ENCODE results near the gene ZCCHC9.
A peak's percentile ranks its signal among the peaks of the same experiment; 100 is the strongest.
"Not testable (repeated sequence)": the region's sequence is repeated elsewhere in the genome, so short reads cannot be mapped to it uniquely, and the experiment has no call there.

The ZCCHC9 gene, protein sequence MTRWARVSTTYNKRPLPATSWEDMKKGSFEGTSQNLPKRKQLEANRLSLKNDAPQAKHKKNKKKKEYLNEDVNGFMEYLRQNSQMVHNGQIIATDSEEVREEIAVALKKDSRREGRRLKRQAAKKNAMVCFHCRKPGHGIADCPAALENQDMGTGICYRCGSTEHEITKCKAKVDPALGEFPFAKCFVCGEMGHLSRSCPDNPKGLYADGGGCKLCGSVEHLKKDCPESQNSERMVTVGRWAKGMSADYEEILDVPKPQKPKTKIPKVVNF

DNA sequence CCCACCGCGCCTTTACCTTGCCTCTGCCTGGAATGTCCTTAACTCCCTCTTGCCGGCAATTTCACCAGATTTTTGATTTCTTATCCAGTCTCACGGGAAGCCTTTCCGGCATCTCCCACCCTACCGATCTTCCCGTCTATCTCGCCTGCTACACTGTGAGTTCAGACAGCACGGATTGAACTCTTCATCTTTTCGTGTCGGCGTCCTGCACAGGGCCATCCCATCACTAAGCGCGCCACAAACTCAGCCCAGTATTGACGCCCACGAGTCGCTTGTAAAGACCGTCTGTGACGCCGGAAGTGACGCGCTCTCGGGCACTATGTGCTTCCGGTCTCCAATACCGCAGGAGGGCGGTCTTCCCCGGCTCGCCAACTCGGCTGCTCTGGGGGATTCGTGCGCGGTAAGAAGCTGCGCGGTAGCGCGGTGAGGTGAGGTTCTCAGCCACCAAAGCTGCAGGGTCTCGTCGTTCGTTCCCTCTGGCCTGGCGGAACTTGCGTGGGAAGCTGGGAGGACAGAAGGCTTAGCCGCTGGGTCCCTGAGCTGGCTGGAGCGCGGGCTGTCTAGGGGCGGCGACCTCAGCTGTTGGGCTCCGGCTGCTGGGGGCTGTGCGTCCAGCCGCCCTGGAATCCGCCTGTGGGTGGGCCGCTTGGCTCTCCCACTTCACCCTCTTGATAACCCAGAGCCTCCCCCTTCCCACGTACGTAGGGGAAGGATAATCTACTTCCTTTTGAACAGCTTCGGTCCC is at the start of gene ZCCHC9:
Gene ZCCHC9, plus strand, starts transcription at position 317 of the 745 bp plus-strand sequence. CDS start 3,171 bp downstream, outside the sequence.
- peak; percentile 90 for DNase-seq

DNA sequence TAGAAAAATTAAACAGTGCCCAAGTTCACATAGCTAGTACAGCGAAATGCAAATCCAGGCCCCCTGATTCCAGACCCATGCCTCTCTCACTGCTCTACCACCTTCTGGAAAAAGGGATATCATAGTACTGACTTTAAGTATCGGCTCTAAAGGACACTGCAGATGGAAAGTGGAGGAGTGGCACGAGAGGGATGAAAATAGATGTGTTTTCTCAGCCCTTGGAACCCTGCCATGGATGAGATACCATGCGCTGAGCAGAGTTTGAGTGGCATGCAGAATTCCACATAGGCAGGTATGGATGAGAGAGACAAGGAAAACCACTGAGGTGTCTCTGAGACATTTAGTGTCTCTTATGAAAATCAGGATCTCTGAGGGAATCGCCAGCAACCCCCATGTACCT is 49.5 kb upstream of the ZCCHC9 start:
- no peak for DNase-seq

DNA sequence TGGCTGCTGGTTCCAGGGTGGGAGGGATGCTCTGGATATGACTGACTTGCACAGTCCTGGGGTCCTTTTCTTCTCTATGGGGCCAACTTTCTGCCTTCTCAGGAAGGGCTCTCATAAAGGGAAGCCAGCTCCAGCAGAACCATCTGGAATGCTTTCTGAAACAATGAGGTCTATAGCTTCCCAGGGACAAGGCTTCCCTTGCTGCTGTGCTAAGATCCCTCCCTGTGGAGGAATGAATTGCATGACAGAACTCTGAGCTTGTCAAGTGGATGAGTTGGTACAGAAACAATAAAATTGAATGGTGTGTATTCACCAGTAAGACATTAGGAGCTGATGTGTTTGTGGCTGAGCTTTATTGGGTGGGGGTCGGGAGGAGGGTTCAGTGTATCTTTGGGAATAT is 48.5 kb upstream of the ZCCHC9 start:
- no peak for DNase-seq

DNA sequence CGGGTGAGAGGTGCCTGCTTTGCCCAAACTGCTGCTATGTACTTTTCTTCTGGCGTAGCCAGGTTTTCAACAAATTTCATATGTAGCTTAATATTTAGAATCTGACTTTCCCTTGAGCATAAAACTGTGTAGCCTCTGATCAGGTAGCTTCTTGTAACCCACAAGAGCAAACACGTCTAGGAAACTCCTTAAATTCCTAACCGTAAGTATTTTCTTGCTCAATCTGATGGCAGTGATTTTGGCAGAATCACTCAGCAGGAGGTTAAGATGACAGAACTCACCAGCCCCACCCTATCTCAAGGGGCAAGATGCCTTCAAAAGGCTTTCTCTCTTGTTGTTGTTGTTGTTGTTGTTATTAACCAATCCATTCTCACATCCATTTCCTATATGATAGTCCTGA is 47.5 kb upstream of the ZCCHC9 start:
- no peak for DNase-seq

DNA sequence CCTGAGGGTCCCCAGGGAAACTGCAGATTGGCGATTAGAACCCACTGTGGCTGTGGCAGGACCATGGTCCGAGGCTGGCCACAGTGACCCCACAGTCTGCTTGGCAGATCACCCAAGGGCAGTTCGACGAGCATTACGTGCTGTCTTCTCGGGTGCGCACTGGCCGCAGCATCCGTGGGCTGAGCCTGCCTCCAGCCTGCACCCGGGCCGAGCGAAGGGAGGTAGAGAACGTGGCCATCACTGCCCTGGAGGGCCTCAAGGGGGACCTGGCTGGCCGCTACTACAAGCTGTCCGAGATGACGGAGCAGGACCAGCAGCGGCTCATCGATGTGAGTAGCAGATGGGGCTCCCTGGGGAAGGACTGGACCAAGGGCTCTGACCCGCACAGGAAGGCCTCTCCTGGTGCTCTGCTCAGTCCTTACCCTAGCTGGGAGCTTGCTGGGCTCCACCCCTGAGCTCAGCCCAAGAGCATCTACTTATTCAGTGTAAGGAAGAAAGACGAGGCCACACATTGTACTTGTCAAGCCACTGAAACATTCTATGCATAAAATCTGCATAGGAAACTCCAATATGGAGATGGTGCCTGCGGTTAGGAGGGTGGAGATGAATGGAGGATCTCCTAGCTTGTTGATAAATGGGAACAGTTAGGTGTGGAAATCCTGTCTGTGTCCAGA is 46.4 kb upstream of the ZCCHC9 start:
- DNase-seq: no peak

DNA sequence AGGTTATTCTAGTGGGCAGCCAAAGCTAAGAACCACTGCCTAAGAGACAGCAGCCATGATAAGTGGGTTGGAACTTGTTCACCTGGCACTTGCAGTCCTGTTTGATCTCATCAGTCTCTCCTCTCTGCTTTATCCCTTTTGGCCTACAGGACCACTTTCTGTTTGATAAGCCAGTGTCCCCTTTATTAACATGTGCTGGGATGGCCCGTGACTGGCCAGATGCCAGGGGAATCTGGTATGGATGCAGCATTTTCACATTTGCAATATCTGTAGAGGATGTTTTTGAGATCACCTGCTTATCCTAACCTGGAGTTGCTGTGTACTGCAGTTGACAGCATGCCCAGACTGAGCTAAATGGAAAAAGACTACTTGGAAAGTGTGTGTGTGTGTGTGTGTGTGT is 44.6 kb upstream of the ZCCHC9 start:
- no peak for DNase-seq

DNA sequence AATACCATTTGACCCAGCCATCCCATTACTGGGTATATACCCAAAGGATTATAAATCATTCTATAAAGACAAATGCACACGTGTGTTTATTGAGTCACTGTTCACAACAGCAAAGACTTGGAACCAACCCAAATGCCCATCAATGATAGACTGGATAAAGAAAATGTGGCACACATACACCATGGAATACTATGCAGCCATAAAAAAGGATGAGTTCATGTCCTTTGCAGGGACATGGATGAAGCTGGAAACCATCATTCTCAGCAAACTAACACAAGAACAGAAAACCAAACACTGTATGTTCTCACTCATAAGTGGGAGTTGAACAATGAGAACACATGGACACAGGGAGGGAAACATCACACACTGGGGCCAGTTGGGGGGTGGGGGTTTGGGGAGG is 38.6 kb upstream of the ZCCHC9 start:
- DNase-seq: not testable (repeated sequence)

DNA sequence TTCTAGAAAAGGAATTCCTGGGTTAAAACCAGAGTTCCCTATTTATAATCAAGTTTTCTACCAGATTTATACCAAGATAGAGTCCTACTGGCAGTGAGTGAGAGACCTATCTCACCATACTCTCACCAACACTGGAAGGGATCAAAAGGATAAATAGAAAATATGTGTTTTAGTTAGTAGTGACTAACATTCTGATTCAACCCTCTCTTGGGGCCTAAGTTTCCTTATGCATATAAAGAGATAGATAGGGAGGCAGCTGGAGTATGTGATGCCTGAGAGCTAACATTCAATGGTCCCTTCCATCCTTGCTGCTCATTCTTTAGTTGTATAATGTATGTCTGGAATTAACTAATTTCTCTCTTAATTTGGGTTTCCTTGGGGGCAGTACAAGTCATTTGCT is 36.3 kb upstream of the ZCCHC9 start:
- no peak for DNase-seq

DNA sequence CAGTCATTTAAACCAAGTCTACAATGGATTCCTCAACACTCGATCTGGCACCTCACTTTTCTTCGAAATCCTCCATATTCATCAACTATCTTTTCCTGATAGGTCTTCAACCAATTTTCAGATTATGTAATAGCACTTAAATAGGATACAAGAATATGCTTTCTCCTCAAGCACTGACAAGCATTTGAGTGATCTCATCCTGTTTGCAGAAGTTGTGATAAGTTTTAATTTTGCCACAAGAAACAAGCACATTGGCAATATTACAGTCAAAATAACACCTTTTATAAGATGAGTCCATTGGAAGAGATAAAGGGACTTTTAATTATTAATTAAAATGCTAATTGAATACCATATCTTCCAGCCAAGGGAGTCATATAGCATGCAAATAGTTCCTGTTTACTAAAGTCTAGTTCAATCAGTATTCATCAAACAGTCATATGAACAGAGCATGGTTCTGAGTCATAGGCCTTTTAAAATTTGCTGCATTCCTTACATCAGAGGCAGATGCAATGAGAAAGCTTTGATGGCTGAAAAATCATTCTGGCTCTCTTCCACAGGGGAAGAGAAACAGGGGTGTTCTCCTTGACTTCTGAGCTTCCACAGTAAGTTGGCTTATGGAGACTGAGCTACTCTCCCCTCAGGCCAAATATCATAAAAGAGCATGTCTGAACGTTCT is 32.7 kb upstream of the ZCCHC9 start:
- no peak for DNase-seq

DNA sequence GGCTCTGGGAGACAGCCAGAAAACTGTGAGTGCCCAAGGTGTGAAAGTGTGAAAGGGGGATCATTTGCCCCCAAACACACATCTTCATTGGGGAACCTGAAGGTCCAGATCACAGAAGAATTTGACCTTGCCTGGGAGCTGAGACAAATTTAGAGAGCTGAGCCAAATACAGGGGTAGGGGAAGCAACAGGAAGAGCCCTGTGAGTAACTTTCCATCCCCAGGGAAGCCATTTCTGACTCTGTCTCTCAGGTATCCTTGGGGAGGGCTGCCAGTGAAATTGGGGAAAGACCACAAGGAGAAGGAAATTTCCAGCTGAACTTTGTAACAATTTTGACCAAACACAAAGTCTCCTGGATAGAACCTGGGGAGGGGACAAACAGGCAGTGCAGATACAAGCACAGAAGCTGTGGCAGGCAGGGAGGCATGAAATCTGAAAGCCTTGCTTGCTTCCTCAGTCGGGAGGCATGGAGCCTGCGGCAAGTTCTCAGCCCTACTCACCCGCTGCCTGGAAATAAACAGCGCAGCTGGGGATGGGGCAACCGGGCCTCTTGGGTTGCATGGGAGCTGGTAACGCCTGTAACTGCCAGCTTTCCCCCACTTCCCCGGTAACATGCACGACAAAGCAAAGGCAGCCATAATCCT is 31.5 kb upstream of the ZCCHC9 start:
- no peak for DNase-seq

DNA sequence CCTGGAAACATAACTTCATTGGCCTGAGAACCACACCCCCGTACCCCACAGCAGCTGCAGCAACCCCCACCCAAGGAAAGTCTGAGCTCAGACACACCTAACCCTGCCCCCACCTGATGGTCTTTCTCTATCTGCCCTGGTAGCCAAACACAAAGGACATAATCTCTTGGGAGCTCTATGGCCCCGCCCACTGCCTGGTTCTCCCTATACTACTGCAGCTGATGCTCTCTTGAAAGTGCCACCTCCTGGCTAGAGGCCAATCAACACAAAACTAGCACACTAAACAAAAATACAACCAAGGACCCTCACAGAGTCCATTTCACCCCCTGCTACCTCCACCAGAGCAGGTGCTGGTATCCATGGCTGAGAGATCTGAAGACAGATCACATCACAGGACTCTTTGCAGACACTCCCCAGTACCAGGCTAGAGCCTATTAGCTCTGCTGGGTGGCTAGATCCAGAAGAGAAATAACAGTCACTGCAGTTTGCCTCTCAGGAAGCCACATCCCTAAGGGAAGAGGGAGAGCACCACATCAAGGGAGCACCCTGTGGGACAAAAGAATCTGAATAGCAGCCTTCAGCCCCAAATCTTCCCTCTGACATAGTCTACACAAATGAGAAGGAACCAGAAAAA is 30.9 kb upstream of the ZCCHC9 start:
- DNase-seq: not testable (repeated sequence)

DNA sequence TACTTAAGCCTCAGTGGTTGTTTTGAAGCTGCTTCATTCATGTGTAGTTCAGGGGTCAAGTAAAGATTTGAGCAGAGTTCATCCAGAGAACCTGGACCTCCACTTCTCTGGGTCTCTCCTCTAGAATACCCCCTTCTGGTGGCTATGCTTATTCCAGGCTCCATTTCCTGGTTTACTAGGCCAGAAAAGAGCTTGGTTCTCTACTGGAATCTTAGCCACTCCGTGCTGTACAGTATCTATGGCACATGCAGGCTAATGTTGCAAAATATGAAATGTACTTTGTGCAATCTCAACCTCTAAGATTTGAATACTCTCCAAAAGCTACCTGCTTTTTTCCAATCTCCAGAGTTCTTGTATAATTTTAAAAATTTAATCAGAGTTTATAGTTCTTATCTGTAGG is 17.4 kb upstream of the ZCCHC9 start:
- DNase-seq: no peak

DNA sequence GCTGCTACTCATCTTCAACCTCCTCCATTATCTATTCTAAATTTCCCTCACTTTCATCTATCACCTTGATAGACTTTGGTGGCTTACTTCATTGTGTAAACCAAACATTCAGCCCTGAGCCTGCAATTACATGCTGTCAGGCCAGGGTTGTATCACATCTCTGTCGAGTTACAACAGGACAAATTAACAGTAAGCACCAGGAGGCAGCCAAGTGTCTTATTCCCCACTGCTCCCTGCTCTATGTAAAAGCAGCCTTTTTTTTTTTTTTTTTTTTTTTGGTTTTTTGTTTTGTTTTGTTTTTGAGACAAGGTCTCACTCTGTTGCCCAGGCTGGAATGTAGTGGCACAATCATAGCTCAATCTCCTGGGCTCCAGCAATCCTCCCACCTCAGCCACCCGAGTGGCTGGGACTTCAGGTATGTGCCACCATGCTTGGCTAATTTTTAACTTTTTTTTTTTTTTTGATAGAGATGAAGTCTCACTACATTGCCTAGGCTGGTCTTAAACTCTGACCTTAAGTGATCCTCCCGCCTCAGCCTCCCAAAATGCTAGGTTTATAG is 15.2 kb upstream of the ZCCHC9 start:
- DNase-seq: no peak

DNA sequence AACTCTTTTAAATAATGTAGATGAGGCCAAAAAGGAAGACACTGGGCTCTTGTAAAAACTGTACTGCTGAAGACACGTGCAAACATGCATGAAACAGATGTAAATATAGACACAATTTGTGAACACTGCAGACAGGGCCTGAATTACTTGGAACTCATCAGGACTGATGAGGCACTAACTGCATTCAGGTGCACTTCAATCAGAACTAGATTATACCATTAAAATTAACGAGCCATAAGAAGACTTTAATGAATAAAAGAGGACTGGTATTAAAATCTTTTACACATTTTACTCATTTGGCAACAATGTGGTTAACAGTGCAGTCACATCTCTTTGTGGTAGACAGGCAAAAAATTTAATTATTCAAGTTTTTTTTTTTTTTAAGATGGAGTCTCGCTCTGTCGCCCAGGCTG is 13.4 kb upstream of the ZCCHC9 start:
- no peak for DNase-seq

DNA sequence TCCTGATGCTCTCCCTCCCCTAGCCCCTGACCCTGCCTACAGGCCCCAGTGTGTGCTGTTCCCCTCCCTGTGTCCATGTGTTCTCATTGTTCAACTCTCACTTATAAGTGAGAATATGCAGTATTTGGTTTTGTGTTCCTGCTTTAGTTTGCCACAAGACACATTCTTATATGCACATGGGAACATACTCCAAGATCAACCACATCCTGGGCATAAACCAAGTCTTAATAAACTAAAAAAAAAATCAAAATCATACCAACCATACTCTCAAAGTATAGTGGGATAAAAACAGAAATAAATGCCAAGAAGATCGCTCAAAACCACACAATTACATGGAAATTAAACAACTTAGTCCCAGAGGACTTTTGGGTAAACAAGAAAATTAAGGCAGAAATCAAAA is 11.2 kb upstream of the ZCCHC9 start:
- DNase-seq: no peak

DNA sequence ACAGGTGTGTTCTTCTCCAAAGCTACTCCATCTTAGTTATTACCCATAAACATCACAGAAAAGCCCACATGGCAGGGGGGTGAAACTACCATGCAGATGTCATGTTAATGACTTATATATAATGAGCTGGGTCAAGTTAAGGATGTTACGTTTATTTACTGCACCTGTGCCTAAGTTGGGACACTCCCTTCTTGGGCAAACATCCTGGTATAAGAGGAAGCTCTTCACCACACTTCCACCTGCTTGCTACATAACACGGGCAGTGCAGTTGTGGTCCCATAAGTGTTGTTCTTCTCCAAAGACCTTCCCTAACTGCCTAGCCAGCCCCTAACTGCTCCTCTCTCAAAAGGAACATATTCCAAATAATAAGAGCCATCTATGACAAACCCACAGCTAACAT is 9.3 kb upstream of the ZCCHC9 start:
- DNase-seq: no peak

DNA sequence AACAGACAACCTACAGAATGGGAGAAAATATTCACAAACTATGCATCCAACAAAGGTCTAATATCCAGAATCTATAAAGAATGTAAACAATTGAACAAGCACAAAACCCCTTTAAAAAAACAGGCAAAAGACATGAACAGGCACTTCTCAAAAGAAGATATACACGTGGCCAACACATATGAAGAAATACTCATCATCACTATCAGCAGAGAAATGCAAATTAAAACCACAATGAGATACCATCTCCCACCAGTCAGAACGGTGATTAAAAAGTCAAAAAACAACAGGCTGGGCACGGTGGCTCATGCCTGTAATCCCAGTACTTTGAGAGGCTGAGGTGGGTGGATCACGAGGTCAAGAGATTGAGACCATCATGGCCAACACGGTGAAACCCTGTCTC is 7.4 kb upstream of the ZCCHC9 start:
- not testable (repeated sequence) for DNase-seq

DNA sequence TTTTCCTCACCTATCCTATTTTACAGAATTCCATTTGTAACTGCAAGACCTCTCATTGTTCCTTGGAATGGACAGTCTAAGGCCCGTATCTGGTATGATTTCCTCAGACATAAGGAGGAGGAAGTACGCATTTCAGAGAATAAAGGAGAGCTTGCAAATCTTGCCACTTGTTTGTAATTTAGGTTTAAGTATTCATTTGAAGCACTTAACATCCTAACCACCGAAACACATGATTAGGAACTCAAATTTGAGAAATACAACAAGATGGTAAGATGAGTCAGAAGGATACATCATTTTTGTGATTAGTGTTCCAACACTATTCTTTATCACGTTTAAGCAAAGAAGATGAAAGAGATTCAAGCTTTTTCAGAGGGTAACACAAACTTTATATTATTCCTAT is 3.9 kb upstream of the ZCCHC9 start:
- DNase-seq: no peak

DNA sequence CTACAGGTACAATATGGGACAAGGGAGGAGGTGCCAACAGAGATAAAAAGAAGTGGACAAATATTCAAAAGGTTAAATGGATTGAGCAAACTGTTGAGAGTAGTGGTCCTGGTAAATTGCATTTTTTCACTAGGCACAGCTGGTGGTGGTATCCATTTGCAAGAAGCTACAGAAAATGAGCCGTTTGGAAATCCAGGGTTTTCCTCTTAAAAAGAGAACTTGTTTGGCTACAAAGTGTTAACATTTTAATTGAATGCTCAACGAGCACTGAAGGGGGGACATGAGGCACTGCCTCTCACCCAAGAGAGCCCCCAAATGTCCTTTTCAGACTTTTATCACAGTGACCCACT is 491 bp upstream of the ZCCHC9 start:
- DNase-seq: no peak

DNA sequence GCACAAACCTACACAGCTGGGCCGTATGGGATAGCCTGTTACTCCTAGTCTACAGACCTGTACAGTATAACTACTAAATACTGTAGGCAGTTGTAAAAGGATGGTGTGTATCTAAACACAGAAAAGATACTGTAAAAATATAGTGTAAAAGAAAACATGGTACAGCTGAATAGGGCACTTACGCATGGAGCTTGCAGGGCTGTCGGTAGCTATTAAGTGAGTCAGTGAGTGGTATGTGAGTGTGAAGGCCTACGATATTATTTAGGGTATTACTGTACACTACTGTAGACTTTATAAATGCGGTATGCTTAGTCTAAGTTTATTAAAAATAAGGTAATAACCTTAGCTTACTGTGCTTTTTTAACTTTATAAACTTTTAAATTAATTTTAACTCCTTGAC is 1.2 kb downstream of the ZCCHC9 start:
- DNase-seq: no peak

DNA sequence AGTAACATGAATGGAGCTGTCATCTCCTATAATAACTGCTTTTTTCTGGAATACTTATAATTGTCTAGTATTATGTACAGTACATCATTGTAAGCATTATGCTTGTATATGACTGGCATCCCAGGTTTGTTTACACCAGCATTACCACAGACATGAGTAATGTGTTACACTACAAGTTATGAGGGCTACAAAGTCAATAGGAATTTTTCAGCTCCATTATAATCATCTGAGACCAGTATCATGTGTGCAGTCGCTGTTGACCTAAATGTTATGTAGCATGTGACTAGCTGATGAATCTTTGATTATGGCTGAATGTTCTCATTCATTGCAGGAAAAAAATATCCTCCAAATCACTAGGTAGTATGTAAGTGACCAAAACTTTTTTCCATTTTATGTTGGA is 2.2 kb downstream of the ZCCHC9 start:
- no peak for DNase-seq

DNA sequence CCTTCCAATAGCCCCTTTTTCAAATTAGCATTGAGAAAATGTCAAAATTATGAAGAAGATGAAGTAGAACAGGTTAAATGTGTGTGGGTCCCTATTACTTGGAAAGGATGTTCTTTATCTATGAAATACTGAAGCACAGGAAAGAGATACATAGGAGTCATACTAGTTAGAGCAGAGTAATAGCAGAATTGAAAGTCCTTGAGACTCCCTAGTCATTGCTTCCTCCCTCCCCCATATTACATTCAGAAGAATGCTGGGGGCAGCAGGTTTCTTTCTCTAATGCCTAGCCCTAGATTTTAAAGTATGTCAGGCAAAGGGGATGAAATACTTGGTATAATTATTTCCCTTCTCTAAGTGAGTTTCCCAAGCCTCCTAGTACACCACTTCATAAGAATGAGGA is 4.4 kb downstream of the ZCCHC9 start:
- no peak for DNase-seq
